ENCODE results near the gene TECPR1. TPM values are rescaled to one million over a fixed set of nuclear protein-coding genes. Genes with fewer than 3 reads are reported as not detected.
A peak's percentile ranks its signal among the peaks of the same experiment; 100 is the strongest.

Gene TECPR1
- total RNA-seq, 1 donor from 2014 or later = 50.1 TPM

GRCh38 chr7:98242934-98243333 lies 9.1 kb downstream of the TECPR1 start:
- ATAC-seq (no peak), DNase-seq (no peak)
- Histone ChIP-seq H3K4me3 (no peak overlapping the region), H3K9me3 (no peaks in the 10 kb centered on the region), H3K4me1 (peaks cover 25% of the 10 kb centered on the region), H3K36me3 (peaks cover 47% of the 10 kb centered on the region), H3K27ac (no peak overlapping the region), H3K27me3 (ENCODE audit: low read depth) (no peaks in the 10 kb centered on the region)
- intact Hi-C loops (cut with DNase I) = no loop called here
- TF ChIP-seq CTCF (IDR thresholded peaks at IDR 0.05) = no peak

GRCh38 chr7:98242342-98242741 lies 9.7 kb downstream of the TECPR1 start:
- ATAC-seq (no peak), DNase-seq (no peak)
- H3K4me1 ChIP-seq = peaks cover 19% of the 10 kb centered on the region
- TF ChIP-seq CTCF (IDR thresholded peaks at IDR 0.05) = no peak
- no peaks in the 10 kb centered on the region for H3K9me3 ChIP-seq
- peaks cover 50% of the 10 kb centered on the region for H3K36me3 ChIP-seq
- intact Hi-C loops (cut with DNase I) = no loop called here
- no peak overlapping the region for H3K27ac ChIP-seq
- no peak overlapping the region for H3K4me3 ChIP-seq
- no peaks in the 10 kb centered on the region for H3K27me3 ChIP-seq (ENCODE audit: low read depth)

- Histone ChIP-seq H3K36me3 (peaks cover 56% of the 10 kb centered on the region), H3K27me3 (ENCODE audit: low read depth) (no peaks in the 10 kb centered on the region), H3K4me1 (peaks cover 14% of the 10 kb centered on the region), H3K9me3 (no peaks in the 10 kb centered on the region), H3K27ac (no peak overlapping the region), H3K4me3 (no peak overlapping the region)
- intact Hi-C loops (cut with DNase I) = no loop called here
- ATAC-seq (peak in 1 of 2 donors; percentile 9), DNase-seq (no peak)
- no peak for TF ChIP-seq CTCF (IDR thresholded peaks at IDR 0.05)
Measured at GRCh38 chr7:98241674-98242241, 10.3 kb downstream of the TECPR1 start.

GRCh38 chr7:98240961-98241673 lies 10.9 kb downstream of the TECPR1 start:
- H3K4me1 ChIP-seq = peaks cover 8% of the 10 kb centered on the region
- peak; percentile 78 for TF ChIP-seq CTCF (IDR thresholded peaks at IDR 0.05)
- DNase-seq = no peak
- intact Hi-C loops (cut with DNase I) = no loop called here
- H3K36me3 ChIP-seq = peaks cover 62% of the 10 kb centered on the region
- peak; percentile 48 to 51 for ATAC-seq
- no peaks in the 10 kb centered on the region for H3K27me3 ChIP-seq (ENCODE audit: low read depth)
- no peak overlapping the region for H3K27ac ChIP-seq
- H3K4me3 ChIP-seq = no peak overlapping the region
- H3K9me3 ChIP-seq = no peaks in the 10 kb centered on the region

- Histone ChIP-seq H3K27me3 (ENCODE audit: low read depth) (no peaks in the 10 kb centered on the region), H3K4me3 (no peak overlapping the region), H3K36me3 (peaks cover 59% of the 10 kb centered on the region), H3K4me1 (peaks cover 4% of the 10 kb centered on the region), H3K9me3 (no peaks in the 10 kb centered on the region), H3K27ac (no peak overlapping the region)
- ATAC-seq (no peak), DNase-seq (no peak)
- intact Hi-C loops (cut with DNase I) = no loop called here
- no peak for TF ChIP-seq CTCF (IDR thresholded peaks at IDR 0.05)
Measured at GRCh38 chr7:98238976-98239375, 13.1 kb downstream of the TECPR1 start.
